Regular cardiac myocyte (primary cell): ENCODE results near the gene ZNF679. TPM values are rescaled to one million over a fixed set of nuclear protein-coding genes. Genes with fewer than 3 reads are reported as not detected.

ENCODE experiments used
- total RNA-seq: library from RNA; depleted of rRNA; stranded (reverse); fragments of >200 nt; gene quantifications from 2 replicates; pipeline ENCODE4 v1.2.3, GENCODE V29; 2014

The ZNF679 gene
- total RNA-seq: not detected in 2 replicates

DNA sequence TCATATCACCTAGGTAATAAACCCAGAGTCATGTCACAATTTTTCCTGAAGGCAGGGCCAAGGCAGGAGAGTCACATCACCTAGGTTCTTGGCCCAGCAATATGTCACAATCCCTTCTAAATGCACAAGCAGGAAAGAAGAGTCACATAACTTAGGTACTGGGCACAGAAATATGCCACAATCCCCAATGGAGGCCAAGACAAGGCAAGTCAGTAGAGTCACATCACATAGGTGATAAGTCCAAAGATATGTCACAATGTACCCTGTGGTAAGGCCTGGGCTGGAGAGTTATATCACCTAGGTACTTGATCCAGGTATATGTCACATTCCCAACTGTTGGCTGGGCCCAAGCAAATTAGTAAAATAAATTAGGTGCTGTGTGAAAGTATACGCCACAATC lies at the start of gene ZNF679:
TSS of gene ZNF679 (plus strand) at position 301 of the 400 bp plus-strand sequence. CDS start 20,644 bp downstream, outside the sequence.

DNA sequence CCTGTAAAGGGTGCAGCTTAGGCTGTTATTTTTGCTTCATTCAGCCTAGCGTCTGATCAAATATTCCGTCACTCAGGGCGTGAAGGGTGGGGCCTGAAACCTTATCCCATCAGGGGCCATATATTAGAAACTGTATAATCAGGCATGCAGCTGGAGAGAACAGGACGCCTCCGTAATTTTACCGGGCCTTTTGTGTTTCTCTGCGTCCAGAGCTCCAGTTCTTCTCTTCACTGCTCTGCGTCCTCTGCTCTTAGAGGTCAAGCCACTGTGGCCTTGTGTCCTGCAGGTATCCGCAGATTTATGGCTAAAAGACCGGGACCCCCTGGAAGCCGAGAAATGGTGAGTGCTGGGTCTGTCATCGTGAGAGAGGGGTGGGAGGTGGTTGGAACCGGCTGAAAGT lies 21.4 kb upstream of the ZNF679 start, which contains the start of gene ZNF735:
TSS of gene ZNF735 (plus strand) at position 301 of the 400 bp plus-strand sequence. CDS start at position 301, 0 bp downstream.

DNA sequence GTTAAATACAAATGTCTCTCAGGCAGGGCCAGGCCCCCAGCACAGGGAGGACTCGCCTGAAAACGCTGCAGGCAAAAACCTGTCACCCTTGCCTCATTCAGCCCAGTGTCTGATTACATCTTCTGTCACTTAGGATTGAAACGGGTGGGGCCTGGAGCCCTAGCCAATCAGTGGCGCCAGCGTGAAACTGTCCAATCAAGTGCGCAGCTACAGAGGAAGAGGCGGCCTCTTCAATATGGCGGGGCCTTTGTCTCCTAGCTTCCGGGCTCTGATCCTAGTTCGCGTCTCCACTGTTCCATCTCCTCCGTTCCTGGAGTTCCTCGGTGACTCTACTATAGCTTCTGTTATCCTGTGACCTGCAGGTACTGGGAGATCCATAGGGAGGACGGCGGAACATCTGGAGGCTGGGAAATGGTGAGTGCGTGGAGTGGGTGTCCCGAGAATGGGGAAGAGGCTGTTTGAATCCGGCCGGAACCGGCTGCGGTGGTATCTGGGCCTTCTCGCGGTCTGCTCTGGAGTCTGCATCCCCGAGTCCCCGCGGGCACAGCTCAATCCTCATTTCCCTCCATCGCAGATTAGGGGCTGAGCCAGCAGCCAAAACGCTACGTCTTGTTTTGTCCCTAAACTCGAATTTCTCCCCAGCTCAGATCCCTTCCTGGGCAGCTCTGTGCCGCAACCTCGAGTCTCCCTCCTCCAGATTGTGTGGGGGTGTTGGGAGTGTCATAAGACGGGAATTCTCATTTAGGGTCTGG lies 85.6 kb downstream of the ZNF679 start, which contains the start of gene ZNF736:
TSS of gene ZNF736 (plus strand) at position 222 of the 752 bp plus-strand sequence. CDS start at position 412, 190 bp downstream.

Other genes with a start within 250 kb of the ZNF679 start
- not detected in 2 replicates for gene ZNF722, start 229.6 kb upstream of the ZNF679 start, total RNA-seq
- 0.38 and 1.1 TPM in 2 replicates for gene ZNF727, start 183.0 kb upstream of the ZNF679 start, total RNA-seq
- not detected in 2 replicates for gene ZNF735, start 21.3 kb upstream of the ZNF679 start, total RNA-seq
- gene ZNF736, start 85.5 kb downstream of the ZNF679 start, total RNA-seq: 10.7 and 13.0 TPM in 2 replicates